Activated CD8-positive, alpha-beta memory T cell treated with anti-CD3 and anti-CD28 coated beads, Interleukin-2, amount 50 U/mL, for 1 hour (primary cell): ENCODE data around the gene OTOP1.
"Not testable (repeated sequence)": the region's sequence is repeated elsewhere in the genome, so short reads cannot be mapped to it uniquely, and the experiment has no call there.

Experiments used
- DNase-seq: peaks from one replicate; pipeline ENCODE4 v3.0.0-alpha.2; 2020; ENCODE audit errors: extremely low read depth

The OTOP1 gene, protein sequence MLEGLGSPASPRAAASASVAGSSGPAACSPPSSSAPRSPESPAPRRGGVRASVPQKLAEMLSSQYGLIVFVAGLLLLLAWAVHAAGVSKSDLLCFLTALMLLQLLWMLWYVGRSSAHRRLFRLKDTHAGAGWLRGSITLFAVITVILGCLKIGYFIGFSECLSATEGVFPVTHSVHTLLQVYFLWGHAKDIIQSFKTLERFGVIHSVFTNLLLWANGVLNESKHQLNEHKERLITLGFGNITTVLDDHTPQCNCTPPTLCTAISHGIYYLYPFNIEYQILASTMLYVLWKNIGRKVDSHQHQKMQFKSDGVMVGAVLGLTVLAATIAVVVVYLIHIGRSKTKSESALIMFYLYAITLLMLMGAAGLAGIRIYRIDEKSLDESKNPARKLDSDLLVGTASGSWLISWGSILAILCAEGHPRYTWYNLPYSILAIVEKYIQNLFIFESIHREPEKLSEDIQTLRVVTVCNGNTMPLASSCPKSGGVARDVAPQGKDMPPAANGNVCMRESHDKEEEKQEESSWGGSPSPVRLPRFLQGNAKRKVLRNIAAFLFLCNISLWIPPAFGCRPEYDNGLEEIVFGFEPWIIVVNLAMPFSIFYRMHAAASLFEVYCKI

DNA sequence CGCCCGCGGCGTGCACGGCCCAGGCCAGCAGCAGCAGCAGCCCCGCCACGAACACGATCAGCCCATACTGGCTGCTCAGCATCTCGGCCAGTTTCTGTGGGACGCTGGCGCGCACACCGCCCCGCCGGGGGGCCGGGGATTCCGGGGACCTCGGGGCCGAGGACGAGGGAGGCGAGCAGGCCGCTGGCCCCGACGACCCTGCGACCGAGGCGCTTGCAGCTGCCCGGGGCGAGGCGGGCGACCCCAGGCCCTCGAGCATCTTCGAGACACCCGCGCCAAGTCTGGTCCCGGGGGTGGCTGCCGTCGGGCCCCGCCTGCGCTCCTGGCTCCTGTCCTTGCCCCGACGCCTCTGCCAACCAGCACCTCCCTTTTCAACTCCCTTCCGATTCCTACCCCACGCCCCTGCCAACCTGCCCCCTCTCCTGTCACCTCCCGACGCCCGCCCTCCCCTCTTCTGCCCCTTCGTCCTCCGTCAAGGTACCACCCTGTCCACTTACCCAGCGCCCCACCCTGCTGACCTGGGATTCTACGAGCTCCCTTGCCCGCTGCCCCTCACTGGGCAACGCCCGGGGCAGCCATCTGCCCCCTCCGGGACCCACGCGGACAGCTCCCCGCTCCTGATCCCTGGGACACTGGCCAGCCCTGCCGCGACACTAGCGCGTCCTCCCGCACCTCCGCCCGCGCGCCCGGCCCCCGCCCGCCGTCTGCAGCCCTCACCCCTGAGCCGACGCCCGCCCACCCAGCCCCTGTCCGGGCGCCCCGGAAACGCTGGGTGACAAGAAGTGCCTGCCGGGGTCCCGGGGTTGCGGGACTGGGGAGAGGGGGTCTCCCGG, at the start of gene OTOP1:
OTOP1 (minus strand) TSS at position 324 of the 833 bp plus-strand sequence; CDS start at position 259, 65 bp downstream.
- DNase-seq = no peak

DNA sequence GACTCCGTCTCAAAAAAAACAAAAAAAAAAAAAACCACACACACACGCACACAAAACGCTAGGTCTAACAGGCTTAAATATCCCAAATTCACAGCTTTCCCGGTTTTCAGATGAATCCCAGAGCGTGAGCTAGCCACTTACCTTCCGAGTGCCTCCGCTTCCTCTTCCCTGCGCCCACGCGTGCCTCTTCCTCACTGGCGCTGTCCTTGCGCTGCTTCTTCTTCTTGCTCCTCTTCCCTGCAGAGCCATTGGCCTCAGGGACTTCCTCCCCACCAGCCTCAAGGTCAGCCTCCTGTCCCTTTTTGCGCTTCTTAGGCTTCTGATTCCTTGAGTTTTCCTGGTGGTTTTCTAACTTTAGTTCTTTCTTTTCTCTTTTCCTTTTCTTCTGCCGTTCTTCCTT, 47.5 kb upstream of the OTOP1 start:
- no peak for DNase-seq

DNA sequence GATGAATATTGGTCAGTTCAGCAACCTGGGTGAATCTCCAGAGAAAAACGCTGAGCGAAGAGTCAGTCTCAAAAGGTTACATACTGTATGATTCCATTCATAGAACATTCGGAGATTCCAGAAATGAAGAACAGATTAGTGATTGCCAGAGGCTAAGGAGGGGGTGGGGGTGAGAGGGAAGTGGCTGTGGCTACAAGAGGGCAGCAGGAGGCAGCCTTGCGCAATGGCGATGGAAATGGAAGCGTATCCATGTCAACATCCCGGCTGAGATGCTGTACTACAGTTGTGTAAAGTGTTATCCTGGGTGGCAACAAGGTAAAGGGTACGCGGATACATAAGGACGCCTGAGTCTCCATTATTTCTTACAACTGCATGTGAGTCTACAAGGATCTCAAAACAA, 45.2 kb upstream of the OTOP1 start:
- no peak for DNase-seq

DNA sequence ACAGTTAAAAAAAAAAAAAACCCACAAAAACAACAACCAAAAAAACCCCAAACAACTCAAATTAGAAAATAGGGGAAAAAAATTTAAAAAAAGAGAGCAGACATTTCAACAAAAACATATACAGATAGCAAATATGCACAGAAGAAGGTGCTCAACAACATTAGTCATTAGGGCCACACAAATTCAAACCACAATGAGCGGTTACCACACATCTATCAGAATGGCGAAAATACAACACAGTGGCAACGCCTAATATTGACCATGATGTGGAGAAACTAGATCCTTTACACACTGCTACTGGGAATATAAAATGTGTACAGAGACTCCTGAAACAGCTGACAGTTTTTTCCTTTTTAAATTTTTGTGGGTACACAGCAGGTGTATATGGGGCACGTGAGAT, 43.8 kb upstream of the OTOP1 start:
- DNase-seq = no peak

DNA sequence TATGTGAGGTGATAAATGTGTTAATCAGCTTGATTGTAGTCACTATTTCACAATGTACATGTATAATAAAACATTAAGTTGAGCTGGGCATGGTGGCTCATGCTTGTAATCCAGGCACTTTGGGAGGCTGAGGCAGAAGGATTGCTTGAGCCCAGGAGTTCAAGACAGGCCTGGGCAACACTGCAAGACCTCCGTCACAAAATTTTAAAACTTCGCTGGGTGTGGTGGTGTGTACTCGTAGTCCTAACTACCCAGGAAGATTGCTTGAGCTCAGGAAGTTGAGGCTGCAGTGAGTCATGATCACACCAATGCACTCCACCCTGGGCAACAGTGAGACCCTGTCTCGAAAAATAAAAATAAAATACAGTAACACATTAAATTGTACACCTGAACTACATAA, 43.1 kb upstream of the OTOP1 start:
- DNase-seq = no peak

DNA sequence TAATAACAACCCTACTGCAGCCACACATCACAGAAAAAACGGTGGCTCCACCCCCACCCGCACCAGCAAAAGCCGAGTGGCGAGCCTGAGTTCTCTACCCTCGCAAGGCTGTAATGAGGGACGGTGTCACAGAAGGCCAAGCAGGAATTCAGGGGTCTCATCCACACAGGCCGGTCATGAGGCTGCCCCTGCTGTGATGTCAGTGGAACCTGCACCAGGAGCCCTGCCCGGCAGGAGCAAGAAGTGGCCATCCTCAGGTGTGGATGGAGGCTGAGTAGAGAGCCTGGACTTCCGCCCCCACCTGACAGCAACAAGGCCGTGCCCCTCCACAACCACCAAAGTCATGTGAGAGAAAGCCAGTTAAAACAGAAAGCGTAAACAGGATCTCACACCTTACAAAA, 42.6 kb upstream of the OTOP1 start:
- no peak for DNase-seq

DNA sequence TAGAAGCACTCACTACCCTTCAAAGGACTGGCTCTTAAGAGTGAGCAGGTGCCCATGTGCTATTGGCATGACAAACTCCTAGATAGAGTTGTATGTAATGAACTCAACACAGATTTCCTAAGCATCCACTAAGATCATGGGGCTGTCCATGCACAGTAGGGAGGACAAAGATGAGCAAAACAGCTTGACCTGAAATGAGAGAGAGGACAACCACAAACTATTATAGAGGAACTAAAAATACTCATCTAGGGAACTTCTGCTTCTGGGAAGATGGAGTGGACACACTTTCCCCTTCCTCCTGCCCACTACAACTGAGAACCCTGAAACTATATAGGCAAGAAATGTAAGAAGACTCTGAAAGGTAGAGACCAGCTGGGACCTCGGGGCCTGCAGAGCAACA, 42.0 kb upstream of the OTOP1 start:
- DNase-seq = no peak

DNA sequence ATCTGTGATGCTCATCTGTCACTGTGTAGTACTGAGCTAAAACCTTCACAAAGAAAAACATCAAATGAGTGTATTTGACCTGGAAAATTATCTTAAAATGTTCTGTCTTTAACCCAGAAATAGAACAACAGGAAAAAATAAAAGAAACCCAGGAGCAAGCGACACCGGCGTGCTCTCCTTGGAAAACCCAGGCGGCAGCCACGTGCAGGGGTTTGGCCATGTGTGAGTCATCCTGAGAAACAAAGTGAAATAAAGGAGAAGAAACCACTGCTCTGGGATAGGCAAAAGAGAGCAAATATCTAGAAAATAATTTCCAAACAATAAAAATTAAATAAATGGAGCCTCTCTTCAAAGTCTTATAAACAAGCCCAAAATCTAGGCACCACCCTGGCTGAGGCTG, 41.3 kb upstream of the OTOP1 start:
- DNase-seq = no peak

DNA sequence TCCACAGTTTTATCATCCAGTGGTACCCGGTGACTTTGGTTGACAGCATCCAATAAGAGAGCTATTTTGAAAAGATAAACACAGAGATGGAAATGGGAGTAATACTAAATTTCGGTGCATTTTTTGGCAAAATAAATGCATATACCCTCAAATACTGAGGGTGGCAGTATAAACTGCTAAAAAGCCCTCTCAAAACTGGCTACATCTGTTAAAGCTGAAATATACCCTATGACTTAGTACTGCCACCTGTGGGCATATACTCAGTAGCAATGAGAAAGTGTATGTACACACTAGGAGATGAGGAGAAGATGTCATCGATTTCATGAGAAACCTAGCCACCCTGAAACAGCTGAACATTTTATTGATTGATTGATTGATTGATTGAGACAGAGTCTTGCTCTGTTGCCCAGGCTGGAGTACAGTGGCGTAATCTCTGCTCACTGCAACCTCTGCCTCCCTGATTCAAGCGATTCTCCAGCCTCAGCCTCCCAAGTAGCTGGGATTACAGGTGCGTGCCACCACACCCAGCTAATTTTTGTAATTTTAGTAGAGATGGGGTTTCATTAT, 33.5 kb upstream of the OTOP1 start:
- DNase-seq = no peak

DNA sequence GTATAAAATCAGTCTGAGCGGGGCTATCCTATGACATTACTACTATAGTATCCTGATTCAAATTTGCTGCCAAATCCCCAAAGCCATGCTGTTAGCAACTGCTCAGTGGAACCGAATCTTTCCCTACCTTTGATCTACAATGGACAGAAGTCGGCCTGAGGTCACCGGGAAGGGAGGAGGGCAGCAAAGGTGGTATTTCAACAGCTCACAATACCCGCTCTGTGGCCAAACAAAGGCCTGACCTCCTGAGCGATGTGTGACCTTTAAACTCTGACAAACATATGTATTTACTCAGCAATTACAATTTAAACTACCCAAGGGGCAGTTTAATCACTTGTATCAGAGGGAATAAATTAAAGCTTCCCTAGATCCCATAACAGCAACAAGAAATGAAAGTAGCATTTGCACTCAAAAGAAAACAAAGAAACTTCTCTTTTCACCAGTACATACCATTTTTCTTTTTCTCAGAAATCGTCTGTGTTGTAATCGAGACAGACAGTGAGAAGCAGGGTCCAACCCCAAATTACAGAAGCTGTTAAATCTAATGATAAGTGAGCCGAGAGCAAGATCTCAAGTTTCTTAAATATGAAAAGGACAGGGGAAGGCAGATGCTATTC, 32.9 kb upstream of the OTOP1 start:
- DNase-seq = no peak

DNA sequence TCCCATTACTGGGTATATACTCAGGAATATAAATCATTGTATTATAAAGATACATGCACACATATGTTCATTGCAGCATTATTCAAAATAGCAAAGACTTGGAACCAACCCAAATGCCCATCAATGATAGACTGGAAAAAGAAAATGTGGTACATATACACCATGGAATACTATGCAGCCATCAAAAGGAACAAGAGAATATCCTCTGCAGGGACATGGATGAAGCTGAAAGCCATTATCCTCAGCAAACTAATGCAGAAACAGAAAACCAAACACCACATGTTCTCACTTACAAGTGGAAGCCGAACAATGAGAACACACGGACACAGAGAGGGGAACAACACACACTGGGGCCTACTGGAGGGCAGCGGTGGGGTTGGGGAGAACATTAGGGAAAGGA, 31.0 kb upstream of the OTOP1 start:
- not testable (repeated sequence) for DNase-seq

DNA sequence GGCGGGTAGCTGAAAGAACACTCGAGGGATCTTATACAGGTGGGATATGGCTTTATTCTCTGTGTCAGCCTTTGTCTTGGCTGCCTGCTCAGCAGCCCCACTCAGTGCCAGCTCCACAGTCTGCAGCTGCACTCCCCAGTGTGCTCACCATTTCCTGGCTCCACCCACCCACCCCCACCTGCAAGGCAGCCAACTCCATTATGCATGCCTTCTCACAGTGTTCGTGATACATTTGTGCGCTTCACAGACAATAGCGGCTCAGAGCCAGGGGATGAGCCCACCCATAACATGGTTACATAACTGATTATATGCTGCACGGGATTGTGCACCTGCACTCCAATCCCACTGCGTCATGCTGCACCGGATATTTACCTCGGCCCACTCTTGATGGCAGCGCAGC, 30.1 kb upstream of the OTOP1 start:
- DNase-seq = no peak

DNA sequence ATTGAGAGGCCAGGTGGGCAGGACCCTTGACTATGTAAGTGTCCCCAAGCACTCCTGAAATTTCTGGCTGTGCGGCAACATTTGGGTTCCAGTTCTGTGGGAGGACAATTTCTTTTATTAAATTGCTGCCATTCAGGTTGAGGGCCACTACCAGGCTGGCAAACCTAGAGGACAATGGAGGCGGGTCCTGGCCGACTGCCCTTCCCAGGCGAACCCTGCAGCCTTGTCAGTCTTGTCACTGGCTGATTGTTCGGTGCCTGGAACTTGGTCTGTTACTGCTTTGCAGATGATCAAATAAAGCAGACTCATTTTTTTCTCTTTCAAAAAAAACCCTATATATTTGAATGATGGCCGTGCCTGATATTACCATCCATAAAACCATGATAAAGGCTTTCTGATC, 27.9 kb upstream of the OTOP1 start:
- DNase-seq = no peak

DNA sequence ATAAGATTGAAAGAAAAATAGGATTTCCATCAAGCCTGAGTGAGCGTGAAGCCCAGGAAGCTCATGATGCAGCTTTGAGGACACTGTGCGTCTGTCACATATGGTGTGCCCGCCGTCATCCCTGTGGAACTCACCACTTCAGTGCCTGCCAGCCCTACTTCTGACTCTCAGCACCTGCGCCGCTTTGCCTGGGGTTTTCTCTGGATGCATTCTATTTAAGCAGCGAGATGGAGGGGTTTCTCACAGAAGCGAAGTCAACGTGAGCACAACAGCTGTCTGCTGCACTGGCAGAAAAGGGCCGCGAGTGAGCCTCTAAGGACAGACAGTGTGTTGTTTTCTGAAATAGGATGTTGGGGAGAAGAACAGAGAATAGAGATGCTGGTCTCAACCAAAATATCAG, 27.5 kb upstream of the OTOP1 start:
- DNase-seq = no peak

DNA sequence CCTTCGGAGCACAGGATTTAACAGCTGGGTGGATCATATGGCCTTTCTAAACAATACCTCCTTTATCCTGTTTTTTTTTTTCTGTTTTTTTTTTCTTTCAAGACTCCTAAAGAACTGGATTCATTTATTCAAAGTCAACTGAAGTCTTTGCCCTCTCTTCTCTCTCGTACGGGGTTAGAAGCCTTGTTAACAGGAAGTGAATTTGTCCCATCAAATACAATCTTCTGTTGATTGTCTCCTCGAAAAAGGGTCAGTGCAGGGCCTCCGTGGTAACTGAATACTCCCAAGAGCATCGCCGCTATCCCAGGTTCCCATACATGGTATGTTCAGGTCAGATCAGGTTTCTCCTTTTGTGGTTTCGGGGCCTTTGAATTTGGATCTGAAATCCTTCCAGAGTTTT, 23.1 kb upstream of the OTOP1 start:
- DNase-seq = no peak

DNA sequence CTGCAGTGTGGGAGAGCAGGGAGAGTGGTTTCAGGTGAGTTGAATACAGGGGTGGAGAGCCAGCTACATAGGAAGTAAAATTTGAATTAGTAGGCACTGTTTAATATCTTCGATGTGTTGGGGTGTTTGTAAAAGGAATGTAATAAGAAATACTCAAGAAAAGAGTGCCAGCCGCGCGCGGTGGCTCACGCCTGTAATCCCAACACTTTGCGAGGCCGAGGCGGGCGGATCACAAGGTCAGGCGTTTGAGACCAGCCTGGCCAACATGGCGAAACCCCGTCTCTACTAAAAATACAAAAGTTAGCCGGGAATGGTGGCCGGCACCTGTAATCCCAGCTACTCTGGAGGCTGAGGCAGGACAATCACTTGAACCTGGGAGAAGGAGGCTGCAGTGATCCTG, 22.6 kb upstream of the OTOP1 start:
- not testable (repeated sequence) for DNase-seq

DNA sequence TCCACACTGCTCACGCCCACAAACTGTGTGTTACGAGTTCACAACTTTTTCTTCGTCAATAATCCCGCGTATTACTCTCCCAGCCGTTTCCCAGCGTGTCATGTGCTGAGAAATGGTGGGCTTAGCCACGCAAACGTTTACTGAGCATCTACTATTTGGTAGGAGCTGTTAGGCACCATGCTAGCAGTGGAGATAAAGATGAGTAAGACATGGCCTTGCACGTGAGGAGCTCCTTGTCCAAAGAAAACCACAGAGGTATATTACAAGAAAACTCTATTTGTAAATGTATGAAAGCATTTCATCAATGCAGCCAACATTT, 22.1 kb upstream of the OTOP1 start:
- DNase-seq = no peak

DNA sequence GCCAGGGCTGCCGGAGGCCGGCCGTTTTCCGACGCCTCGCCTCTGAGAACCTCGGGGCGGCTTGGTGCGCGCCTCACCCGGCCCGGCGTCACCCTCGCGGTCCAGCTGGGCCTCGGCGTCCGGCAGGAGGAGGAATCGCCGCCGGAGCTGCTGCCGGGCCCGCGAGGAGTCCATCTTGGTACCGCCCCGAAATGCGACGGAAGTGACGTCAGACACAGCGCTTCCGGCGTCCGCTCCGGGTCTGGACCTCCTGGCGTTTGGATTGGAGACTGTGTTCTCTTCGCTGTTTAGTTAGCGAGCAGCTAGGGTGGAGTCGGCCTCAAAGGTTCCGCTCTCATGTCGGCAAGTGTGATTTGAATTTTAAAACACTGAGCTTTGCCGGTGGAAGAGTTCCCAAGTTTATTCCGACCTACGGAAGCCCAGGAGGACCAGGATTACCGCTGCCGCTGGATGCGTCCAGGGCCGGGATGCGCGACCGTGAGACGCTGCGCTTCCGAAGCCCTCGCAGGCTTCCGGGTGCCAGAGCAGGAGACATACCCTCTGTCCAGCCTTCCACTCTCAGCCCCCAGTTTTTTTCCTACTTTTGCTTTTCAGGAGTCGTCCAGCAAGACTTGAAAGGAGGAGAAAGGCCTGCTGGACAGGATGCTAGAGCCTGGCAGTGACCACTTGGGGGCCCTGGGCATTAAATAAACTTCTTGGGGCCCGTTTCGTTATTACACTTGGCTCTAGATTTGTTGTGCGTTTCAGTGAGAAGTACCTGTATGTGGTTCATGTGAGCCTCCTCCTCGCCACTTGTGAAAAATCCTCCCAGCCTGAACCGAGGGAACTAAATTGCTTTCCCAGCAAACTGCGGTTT, 21.5 kb upstream of the OTOP1 start, which contains the start of gene TMEM128:
TMEM128 (minus strand) TSS at position 195 of the 856 bp plus-strand sequence; CDS start at position 174, 21 bp downstream.
- peak; percentile 81 for DNase-seq

DNA sequence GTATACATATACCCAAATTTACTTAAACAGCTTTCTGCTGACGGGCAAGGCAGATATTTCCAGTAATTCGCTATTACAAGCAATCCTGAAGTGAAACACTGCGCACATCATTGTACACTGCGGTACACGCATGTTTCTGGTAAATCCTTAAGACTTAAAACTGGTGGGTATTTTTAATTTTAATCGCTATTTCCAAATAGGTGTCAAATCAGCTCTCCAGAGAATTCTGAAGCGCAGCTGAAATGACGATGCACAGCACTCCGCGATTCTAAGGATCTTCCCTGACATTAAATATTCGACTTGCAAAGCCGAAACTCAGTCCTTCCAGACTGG, 20.9 kb upstream of the OTOP1 start:
- no peak for DNase-seq

DNA sequence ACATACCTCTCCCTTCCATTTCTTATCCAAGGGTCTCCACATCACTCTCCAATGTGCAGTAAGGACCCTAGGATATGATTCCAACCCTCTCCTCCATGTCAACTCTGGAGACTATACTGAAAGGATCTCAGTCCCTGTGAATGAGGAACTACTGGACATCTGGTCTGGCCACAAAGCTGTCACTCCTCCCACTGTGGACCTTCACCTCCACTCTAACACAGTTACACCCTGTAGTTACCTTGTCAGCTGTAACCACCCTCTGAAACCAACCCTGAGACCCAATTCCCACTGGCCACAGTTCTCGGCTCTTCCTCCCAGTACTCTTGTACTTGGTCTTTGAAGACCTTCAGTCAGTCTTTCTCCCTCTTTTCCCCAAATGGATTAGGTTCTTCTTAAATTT, 18.4 kb upstream of the OTOP1 start:
- no peak for DNase-seq

DNA sequence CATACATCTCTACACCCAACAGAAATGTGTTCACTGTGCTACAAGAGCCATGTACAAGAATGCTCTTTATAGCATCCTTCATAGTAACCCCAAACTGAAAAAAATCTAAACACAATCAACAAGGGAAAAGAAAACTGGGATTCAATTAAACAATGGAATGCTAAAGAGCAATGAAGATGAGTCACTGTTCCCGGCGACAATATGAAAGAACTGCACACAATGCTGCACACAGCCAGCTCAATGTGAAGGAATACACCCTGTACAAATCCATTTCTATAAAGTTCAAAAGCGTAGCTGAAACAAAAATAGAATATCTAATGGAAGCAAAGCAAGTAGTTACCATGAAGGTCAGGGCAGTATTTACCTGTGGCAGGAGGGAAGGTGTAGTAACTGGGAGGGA, 12.8 kb upstream of the OTOP1 start:
- not testable (repeated sequence) for DNase-seq
